ENCODE data around the gene EPS15. TPM values are rescaled to one million over a fixed set of nuclear protein-coding genes. Genes with fewer than 3 reads are reported as not detected.

EPS15 gene
- total and polyA plus RNA-seq, 7 donors, result 16.4 to 131 (median 72.4) TPM

- no peak for DNase-seq
- Histone ChIP-seq H3K4me3 (no peak overlapping the region), H3K9me3 (no peaks in the 10 kb centered on the region), H3K36me3 (peaks cover 0 to 55% (median 17%) of the 10 kb centered on the region in 4 donors), H3K27me3 (no peaks in the 10 kb centered on the region), H3K4me1 (no peaks in the 10 kb centered on the region), H3K27ac (no peak overlapping the region)
- 94 to 97% methylated on average over 3 of the region's 3 CpGs for WGBS, 2 donors
- intact Hi-C loops (cut with DNase I), result no loop called here
- TF ChIP-seq POLR2A (IDR thresholded peaks at IDR 0.05) (no peak), POLR2AphosphoS5 (IDR thresholded peaks at IDR 0.05) (no peak), EP300 (IDR thresholded peaks at IDR 0.05) (no peak)
- TF ChIP-seq, protein P1, sequence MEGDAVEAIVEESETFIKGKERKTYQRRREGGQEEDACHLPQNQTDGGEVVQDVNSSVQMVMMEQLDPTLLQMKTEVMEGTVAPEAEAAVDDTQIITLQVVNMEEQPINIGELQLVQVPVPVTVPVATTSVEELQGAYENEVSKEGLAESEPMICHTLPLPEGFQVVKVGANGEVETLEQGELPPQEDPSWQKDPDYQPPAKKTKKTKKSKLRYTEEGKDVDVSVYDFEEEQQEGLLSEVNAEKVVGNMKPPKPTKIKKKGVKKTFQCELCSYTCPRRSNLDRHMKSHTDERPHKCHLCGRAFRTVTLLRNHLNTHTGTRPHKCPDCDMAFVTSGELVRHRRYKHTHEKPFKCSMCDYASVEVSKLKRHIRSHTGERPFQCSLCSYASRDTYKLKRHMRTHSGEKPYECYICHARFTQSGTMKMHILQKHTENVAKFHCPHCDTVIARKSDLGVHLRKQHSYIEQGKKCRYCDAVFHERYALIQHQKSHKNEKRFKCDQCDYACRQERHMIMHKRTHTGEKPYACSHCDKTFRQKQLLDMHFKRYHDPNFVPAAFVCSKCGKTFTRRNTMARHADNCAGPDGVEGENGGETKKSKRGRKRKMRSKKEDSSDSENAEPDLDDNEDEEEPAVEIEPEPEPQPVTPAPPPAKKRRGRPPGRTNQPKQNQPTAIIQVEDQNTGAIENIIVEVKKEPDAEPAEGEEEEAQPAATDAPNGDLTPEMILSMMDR (IDR thresholded peaks at IDR 0.05), result no peak
Measured at GRCh38 chr1:51373898-51374297, 145.2 kb downstream of the EPS15 start.

GRCh38 chr1:51372561-51372960 is 146.5 kb downstream of the EPS15 start:
- H3K4me1 ChIP-seq, result no peaks in the 10 kb centered on the region
- TF ChIP-seq EP300 (IDR thresholded peaks at IDR 0.05) (no peak), POLR2AphosphoS5 (IDR thresholded peaks at IDR 0.05) (no peak), POLR2A (IDR thresholded peaks at IDR 0.05) (no peak)
- TF ChIP-seq, protein P1 (IDR thresholded peaks at IDR 0.05), result no peak
- H3K36me3 ChIP-seq, result peaks cover 0 to 59% (median 17%) of the 10 kb centered on the region in 4 donors
- no peak for DNase-seq
- no peaks in the 10 kb centered on the region for H3K9me3 ChIP-seq
- H3K4me3 ChIP-seq, result no peak overlapping the region
- no peaks in the 10 kb centered on the region for H3K27me3 ChIP-seq
- intact Hi-C loops (cut with DNase I), result no loop called here
- H3K27ac ChIP-seq, result no peak overlapping the region

GRCh38 chr1:51369171-51369570 is 149.9 kb downstream of the EPS15 start:
- H3K4me3 ChIP-seq, result no peak overlapping the region
- H3K27me3 ChIP-seq, result no peaks in the 10 kb centered on the region
- DNase-seq, result no peak
- H3K9me3 ChIP-seq, result no peaks in the 10 kb centered on the region
- H3K27ac ChIP-seq, result no peak overlapping the region
- no peaks in the 10 kb centered on the region for H3K4me1 ChIP-seq
- intact Hi-C loops (cut with DNase I), result no loop called here
- peaks cover 6 to 60% (median 16%) of the 10 kb centered on the region in 4 donors for H3K36me3 ChIP-seq
- TF ChIP-seq POLR2AphosphoS5 (IDR thresholded peaks at IDR 0.05), result no peak
- 92 to 94% methylated on average over 4 of the region's 4 CpGs for WGBS, 2 donors

DNA sequence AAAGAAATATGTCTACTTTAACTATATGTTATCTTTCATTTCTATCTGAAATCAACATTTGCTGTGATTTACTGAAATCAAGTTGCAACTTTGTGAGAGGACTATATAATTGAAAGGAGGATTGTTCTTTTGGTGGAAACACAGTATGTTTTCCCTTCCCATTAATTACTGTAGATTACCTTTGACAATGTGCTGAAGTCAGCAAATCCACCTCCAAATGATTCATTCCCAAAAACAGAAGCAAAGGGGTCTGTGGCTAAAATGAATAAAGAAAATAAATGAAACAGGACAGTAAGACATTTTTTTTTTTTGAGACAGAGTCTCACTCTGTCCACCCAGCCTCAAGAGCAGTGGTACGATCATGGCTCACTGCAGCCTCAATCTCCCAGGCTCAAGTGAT is 153.3 kb downstream of the EPS15 start:
- DNase-seq, result no peak
- H3K9me3 ChIP-seq, result no peaks in the 10 kb centered on the region
- WGBS, 2 donors, result 95 to 98% methylated on average over 1 of the region's 1 CpG
- no peak overlapping the region for H3K4me3 ChIP-seq
- peaks cover 6 to 60% (median 11%) of the 10 kb centered on the region in 4 donors for H3K36me3 ChIP-seq
- H3K4me1 ChIP-seq, result no peaks in the 10 kb centered on the region
- intact Hi-C loops (cut with DNase I), result no loop called here
- no peak overlapping the region for H3K27ac ChIP-seq
- H3K27me3 ChIP-seq, result no peaks in the 10 kb centered on the region
- TF ChIP-seq, protein P1 (IDR thresholded peaks at IDR 0.05), result no peak
- TF ChIP-seq POLR2AphosphoS5 (IDR thresholded peaks at IDR 0.05) (no peak), EP300 (IDR thresholded peaks at IDR 0.05) (no peak), POLR2A (IDR thresholded peaks at IDR 0.05) (no peak)

GRCh38 chr1:51359879-51360278 is 159.2 kb downstream of the EPS15 start:
- no peaks in the 10 kb centered on the region for H3K9me3 ChIP-seq
- no peak for DNase-seq
- no peaks in the 10 kb centered on the region for H3K27me3 ChIP-seq
- no peak overlapping the region for H3K27ac ChIP-seq
- 57 to 85% methylated on average over 4 of the region's 4 CpGs for WGBS, 2 donors
- no peaks in the 10 kb centered on the region for H3K4me1 ChIP-seq
- no peak overlapping the region for H3K4me3 ChIP-seq
- H3K36me3 ChIP-seq, result peaks cover 6 to 85% (median 11%) of the 10 kb centered on the region in 4 donors
- TF ChIP-seq EP300 (IDR thresholded peaks at IDR 0.05), result no peak
- TF ChIP-seq POLR2AphosphoS5 (IDR thresholded peaks at IDR 0.05), result no peak
- TF ChIP-seq, protein P1 (IDR thresholded peaks at IDR 0.05), result no peak
- no peak for TF ChIP-seq POLR2A (IDR thresholded peaks at IDR 0.05)
- intact Hi-C loops (cut with DNase I), result no loop called here
